HG02884 (cell line): ENCODE results near the gene DHRS3.

ENCODE experiments used
- ATAC-seq: cut with Tn5 transposase; IDR thresholded peaks from one replicate; pipeline ENCODE4 v1.9.1; 2021; ENCODE audit warnings: mild to moderate bottlenecking, moderate library complexity; ENCODE audit not compliant: unreplicated experiment

The DHRS3 gene

GRCh38 chr1:12555411-12556367 is 62.3 kb downstream of the DHRS3 start:
- ATAC-seq = no peak

GRCh38 chr1:12554521-12555305 is 63.3 kb downstream of the DHRS3 start:
- no peak for ATAC-seq

GRCh38 chr1:12553963-12554362 is 64.0 kb downstream of the DHRS3 start:
- ATAC-seq = no peak

- no peak for ATAC-seq
Observed at GRCh38 chr1:12552951-12553921, 64.8 kb downstream of the DHRS3 start.

- ATAC-seq = no peak
Observed at GRCh38 chr1:12552111-12552888, 65.7 kb downstream of the DHRS3 start.

- no peak for ATAC-seq
Observed at GRCh38 chr1:12551584-12551983, 66.4 kb downstream of the DHRS3 start.

GRCh38 chr1:12549460-12550349 is 68.3 kb downstream of the DHRS3 start:
- ATAC-seq = no peak

GRCh38 chr1:12548973-12549459 is 69.0 kb downstream of the DHRS3 start:
- ATAC-seq = no peak

- ATAC-seq = no peak
Observed at GRCh38 chr1:12548279-12548972, 69.6 kb downstream of the DHRS3 start.

GRCh38 chr1:12547586-12548225 is 70.3 kb downstream of the DHRS3 start:
- ATAC-seq = no peak

- no peak for ATAC-seq
Observed at GRCh38 chr1:12546771-12547585, 71.0 kb downstream of the DHRS3 start.

- ATAC-seq = no peak
Observed at GRCh38 chr1:12544992-12545391, 73.0 kb downstream of the DHRS3 start.

- no peak for ATAC-seq
Observed at GRCh38 chr1:12544357-12544756, 73.7 kb downstream of the DHRS3 start.

- ATAC-seq = no peak
Observed at GRCh38 chr1:12543740-12544154, 74.3 kb downstream of the DHRS3 start.

- no peak for ATAC-seq
Observed at GRCh38 chr1:12542616-12543592, 75.1 kb downstream of the DHRS3 start.

- ATAC-seq = no peak
Observed at GRCh38 chr1:12542138-12542465, 75.9 kb downstream of the DHRS3 start.
